Muscle of arm (tissue), 14 donors: ENCODE measurements around the gene SNX10. TPM values are rescaled to one million over a fixed set of nuclear protein-coding genes. Genes with fewer than 3 reads are reported as not detected.
"Not testable (repeated sequence)": the region's sequence is repeated elsewhere in the genome, so short reads cannot be mapped to it uniquely, and the experiment has no call there.

Experiments
- DNase-seq: peaks from one replicate; pipeline ENCODE4 v3.0.0-alpha.2; 2013
- long read RNA-seq, 11 donors: transcript quantifications; one replicate each; lab custom pipeline, GENCODE V29; 2026
- polyA plus RNA-seq, 12 donors: library from polyadenylated mRNA; unstranded; fragments of 120-200 nt; gene quantifications; one replicate each; pipeline ENCODE4 v1.2.1, GENCODE V29; 2013; ENCODE audit not compliant: insufficient read length in 12 of 12

The SNX10 gene, protein sequence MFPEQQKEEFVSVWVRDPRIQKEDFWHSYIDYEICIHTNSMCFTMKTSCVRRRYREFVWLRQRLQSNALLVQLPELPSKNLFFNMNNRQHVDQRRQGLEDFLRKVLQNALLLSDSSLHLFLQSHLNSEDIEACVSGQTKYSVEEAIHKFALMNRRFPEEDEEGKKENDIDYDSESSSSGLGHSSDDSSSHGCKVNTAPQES
- polyA plus RNA-seq, result 1 to 10 TPM in 11 of 12 donors, not detected in 1; 1.6 to 6.9 (median 2.4) TPM
- long read RNA-seq, donor 1, transcript SNX10-201 (7 exons, 2,546 nt), result major isoform, 6 of 7 reads
- long read RNA-seq, donor 1, partial matches to known transcripts, result 0 of 7 reads
- long read RNA-seq, donor 1, other reads (novel, unspliced or antisense), result 0 of 7 reads
- long read RNA-seq, donor 2, partial matches to known transcripts, result 0 of 2 reads
- long read RNA-seq, donor 2, other reads (novel, unspliced or antisense), result 0 of 2 reads
- long read RNA-seq, donor 3, partial matches to known transcripts, result 0 of 1 reads
- long read RNA-seq, donor 3, other reads (novel, unspliced or antisense), result 0 of 1 reads
- long read RNA-seq, donor 4, result 0 reads
- long read RNA-seq, donor 5, result 0 reads
- long read RNA-seq, donor 6, result 0 reads
- long read RNA-seq, donor 7, partial matches to known transcripts, result 0 of 1 reads
- long read RNA-seq, donor 7, other reads (novel, unspliced or antisense), result 0 of 1 reads
- long read RNA-seq, donor 8, result 0 reads
- long read RNA-seq, donor 9, result 0 reads
- long read RNA-seq, donor 10, result 0 reads
- long read RNA-seq, donor 11, partial matches to known transcripts, result 0 of 1 reads
- long read RNA-seq, donor 11, other reads (novel, unspliced or antisense), result 0 of 1 reads

- peak; percentile 28 for DNase-seq
Observed at GRCh38 chr7:26291699-26292538, at the start of gene SNX10. SNX10 (plus strand) TSS chr7:26291862; CDS start chr7:26346443, 54,581 bp downstream.

DNA sequence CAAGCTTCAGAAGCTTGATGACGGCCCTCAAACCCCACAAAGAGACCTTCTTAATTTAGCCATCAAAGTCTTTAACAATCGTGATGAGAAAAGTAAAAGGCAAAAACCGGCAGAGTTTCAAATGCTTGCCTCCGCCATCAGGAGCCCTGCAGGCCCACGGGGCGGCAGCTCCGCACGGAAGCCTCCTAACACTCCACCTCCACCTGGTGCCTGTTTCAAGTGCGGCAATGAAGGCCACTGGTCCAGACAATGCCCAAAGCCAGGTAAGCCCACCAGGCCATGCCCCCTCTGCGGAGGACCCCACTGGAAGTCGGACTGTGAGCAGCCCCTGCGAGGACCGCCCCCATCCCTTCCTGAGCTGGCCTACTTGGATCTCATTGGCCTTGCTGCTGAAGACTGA is 46.5 kb upstream of the SNX10 start:
- DNase-seq, result no peak

GRCh38 chr7:26250239-26250638 is 41.4 kb upstream of the SNX10 start:
- DNase-seq, result no peak

DNA sequence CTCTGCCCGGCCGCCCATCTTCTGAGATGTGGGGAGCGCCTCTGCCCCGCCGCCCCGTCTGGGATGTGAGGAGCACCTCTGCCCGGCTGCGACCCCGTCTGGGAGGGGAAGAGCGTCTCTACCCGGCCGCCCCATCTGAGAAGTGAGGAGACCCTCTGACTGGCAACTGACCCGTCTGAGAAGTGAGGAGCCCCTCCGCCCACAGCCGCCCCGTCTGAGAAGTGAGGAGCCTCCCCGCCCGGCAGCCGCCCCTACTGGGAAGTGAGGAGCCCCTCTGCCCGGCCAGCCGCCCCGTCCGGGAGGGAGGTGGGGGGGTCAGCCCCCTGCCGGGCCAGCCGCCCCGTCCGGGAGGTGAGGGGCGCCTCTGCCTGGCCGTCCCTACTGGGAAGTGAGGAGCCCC is 29.8 kb upstream of the SNX10 start:
- DNase-seq, result not testable (repeated sequence)

DNA sequence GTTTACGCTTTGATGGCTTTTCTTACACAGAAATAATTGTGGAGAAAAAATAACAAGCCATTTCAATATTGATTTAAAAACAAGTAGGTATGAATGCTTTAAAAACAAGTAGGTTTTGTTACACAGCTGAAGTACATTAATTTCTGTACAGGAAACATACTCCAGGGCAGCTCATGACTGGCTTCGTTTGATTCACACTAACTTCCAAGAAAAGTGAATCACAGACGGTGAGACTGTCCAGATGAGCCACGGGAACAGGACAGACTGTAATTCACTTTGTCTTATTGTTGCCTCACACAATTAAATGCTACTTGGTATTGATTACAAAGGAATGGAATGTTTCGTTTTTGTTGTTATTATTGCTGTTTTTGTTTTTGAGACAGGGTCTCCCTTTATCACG is 26.6 kb upstream of the SNX10 start:
- no peak for DNase-seq

DNA sequence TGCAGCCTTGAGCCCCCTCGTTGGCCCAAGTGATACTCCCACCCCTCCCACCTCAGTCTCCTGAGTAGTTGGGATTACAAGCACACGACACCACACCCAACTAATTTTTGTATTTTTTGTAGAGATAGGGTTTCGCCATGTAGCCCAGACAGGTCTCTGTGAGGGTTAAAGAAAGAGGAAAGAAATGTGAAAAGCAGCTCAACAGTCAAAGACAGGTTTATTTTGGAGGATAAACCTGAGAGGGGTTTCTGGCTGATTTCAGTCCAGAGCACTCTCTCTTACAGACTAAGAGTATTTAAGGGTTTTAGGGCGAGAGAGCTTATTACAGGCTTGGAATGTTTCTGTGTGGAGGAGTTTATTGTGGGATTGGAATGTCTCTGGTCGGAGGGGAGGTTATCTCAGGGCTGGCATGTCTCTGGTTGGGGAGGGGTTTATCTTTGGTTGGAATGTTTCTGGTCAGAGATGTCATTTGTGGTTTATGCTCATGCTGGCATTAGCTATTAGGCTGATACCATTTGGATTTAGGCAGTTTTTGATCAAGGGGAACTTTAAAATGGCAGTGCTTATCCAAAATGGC is 26.1 kb upstream of the SNX10 start:
- no peak for DNase-seq

- DNase-seq, result no peak
Observed at GRCh38 chr7:26267601-26268166, 24.0 kb upstream of the SNX10 start.

DNA sequence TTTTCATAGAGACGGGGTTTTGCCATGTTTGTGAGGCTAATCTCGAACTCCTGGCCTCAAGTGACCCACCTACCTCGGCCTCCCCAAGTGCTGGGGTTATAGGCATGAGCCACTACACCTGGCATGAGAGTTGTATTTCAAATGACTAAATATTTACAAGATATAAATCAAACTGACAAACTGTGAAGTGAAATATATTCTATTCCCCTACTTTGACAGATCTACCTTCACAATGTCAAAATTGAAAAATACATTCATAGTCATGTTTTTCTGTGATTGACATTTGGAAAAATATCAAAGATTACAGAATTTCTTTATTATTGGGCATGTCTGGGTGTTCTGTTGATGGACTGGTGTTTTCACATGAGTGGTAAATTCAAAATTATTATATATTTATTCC is 16.4 kb upstream of the SNX10 start:
- no peak for DNase-seq

- DNase-seq, result no peak
Observed at GRCh38 chr7:26278770-26279169, 12.9 kb upstream of the SNX10 start.

- DNase-seq, result no peak
Observed at GRCh38 chr7:26279405-26279804, 12.3 kb upstream of the SNX10 start.

- no peak for DNase-seq
Observed at GRCh38 chr7:26280097-26280496, 11.6 kb upstream of the SNX10 start.

GRCh38 chr7:26280723-26281122 is 10.9 kb upstream of the SNX10 start:
- no peak for DNase-seq

DNA sequence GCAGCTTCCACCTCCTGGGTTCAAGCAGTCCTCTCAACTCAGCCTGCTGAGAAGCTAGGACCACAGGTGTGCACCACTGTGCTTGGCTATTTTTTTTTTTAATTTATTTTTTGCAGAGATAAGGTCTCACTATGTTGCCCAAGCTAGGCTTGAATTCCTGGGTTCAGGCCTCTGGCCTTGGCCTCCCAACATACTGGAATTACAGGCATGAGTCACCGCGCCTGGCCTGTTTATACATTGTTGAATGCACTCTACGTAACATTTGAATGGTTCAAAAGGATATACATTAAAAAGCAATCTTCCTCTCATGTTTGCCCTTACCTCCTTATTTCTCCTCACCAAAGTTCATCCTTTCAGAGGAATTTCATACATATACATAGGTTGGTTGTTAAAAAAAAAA is 7.2 kb upstream of the SNX10 start:
- DNase-seq, result no peak

- DNase-seq, result no peak
Observed at GRCh38 chr7:26284995-26285632, 6.5 kb upstream of the SNX10 start.

GRCh38 chr7:26286157-26286556 is 5.5 kb upstream of the SNX10 start:
- no peak for DNase-seq

DNA sequence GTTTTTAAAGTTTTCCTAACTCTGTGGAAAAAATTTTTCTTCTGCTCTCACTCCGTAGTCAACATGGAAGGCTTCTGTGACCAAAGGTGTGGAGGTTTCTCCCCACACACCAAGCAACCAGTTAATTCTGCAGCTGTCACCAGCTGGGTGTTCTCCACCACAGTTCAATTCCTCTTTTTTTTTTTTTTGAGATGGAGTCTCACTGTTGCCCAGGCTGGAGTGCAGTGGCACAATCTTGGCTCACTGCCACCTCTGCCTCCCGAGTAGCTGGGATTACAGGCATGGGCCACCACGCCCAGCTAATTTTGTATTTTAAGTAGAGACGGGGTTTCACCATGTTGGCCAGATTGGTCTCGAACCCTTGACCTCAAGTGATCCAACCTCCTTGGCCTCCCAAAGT is 3.5 kb upstream of the SNX10 start:
- DNase-seq, result not testable (repeated sequence)

GRCh38 chr7:26291251-26291650 is 411 bp upstream of the SNX10 start:
- no peak for DNase-seq

DNA sequence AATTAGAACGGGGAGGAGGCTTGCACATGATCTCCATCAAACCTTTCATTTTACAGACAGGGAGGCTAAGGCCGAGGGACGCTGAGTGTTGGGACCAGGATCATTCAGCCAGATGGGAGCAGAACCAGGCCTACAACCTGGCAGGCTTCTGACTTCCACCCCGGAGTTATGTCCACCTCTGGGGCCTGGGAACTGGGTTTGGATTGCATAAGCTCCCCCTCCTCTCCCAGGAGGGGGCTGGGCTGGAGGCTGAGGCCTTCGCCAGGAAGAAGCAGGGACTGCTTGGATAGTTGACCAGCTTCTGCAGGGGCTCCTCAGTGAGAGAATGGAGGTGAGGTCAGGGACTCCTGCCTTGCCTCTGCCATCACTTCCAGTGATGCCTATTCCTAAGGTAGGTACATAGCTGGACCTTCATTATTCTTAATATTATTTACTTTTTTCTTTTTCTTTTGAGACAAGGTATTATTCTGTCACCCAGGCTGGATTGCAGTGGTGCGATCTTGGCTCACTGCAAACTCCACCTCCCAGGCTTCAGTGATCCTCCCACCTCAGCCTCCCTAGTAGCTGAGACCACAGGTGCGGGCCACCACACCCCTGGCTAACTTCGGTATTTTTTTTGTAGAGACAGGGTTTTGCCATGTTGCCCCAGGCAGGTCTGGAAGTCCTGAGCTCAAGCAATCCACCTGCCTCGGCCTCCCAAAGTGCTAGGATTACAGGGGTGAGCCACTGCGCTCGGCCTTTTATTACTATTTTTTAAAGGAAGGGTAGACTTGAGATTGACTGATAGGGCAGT is 1.3 kb downstream of the SNX10 start:
- no peak for DNase-seq

DNA sequence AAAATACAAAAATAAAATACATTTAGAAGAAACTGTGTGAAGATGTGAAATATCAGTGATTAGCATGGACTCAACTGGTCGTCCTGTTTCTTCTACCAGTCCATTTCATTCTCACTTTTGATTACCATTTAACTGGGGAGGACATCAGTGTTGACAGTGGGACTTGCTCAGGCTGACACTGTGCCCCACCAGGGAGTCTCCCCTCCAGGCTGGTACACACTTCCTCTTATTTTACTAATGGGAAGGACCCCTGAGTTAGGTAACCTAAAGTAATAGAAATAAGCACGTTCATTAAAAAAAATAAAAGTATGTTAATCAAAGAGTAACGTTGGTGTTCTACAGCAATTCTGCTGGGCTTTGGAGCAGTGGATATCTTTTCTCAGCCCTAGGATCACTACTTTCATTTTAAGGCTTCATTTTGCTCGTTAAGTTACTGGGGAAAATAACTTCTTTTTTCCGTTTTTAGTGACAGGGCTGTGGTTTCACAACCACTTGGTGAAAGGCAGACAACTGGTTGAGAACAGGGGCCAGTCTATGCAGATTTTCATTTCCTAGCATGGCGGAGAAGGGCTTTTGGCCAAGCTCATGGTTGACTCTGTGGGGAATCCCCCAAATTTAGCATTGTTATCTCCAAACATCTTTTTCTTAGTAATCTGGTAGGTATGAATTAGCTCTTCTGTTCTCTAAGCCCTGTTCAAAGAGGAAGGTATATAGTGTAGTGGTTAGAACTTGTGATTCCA is 2.1 kb downstream of the SNX10 start:
- DNase-seq, result no peak
